DMS114 treated with DMSO at 0.1 percent for 48 hours (cell line): ENCODE measurements around the gene TOX2.

Source experiments
- DNase-seq: peaks from one replicate; lab custom pipeline; 2025; ENCODE audit not compliant: unreplicated experiment; lab: John Stamatoyannopoulos, UW

TOX2 gene

DNA sequence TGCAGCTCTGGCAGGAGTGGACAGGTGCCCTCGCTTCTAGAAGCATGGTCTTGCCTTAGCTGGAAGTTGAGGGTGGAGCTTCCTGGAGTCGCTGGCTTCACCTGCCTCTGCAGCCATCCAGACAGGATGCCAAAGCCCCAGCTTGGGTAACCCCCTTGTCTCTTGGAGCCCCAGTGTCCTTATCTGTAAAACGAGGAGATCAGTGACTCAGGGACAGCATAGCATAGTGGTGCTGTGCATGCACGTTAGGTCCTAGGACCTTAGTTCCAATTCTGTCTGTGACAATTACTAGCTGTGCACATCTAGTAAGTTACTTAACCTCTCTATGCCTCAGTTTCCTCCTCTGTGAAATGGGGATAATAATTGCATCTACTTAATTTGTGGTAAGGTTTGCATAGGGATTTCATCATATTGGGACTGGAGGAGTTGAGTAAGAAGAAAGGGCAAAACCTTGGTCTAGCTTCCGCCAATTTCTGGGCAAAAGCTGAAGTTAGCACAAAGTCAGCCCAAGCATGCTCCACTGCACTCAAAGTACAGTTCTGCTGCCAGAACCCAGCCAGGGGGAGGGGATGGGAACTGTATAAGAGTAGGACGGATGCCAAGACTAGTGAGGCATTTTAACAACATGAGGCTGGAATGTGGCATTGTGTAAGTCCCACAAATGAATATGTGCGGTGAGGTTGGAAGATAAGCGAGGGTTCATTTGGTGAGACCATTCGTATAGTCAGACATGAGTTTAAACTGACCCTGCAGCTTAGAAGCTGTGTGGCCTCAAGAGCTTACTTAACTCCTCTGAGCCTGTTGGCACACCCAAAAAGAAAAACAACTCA is 24.5 kb downstream of the TOX2 start:
- no peak for DNase-seq

DNA sequence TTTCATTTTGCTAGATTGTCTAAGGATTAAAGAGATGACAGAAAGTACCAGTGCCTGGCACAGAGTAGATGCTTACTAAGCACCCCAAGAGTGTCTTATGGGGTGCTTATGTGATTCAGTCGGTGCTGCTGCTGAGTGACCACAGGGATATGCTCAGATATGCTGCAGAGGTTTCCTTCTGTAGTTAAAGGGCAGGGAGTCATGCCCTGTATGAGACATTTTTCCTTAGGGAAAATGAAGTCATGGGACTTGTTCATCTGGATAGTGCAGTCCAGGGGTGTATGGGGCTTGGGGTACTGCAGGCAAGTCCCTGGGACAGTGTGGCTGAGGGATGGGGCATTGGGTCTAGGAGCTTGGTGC is 25.1 kb downstream of the TOX2 start:
- DNase-seq, result no peak

DNA sequence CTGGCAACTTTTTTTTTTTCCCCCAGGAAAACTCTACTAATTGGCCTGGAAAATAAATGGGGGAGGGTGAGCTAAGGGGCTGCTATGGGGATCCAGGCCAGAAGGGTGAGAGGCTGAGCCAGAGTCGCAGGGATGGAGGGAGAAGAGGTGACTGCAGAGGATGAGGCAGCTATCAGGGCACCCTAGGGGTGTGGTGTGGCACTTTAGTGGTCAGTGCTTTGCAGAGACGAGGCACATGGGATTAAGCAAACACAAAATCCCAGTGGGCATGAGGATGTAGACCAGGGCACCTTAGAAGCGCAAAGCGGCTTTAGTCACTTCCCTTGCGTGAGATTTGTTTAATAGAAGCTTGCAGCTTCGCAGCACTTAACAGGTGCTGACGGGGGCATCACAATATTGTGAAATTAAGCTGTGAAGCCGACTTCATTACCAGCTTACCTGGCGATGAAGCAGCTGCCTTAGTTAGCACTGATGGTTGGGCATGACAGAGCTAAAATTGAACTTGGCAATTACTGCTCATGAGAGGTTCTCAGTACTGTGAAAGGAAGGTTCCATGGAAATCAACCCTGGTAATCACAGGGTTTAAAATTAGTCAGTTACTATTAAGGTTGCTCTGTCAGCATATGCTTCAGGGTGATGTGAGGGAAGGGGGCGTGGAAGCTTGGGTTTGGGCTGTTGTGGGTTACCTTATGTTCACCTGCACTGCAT is 26.0 kb downstream of the TOX2 start:
- DNase-seq, result no peak

DNA sequence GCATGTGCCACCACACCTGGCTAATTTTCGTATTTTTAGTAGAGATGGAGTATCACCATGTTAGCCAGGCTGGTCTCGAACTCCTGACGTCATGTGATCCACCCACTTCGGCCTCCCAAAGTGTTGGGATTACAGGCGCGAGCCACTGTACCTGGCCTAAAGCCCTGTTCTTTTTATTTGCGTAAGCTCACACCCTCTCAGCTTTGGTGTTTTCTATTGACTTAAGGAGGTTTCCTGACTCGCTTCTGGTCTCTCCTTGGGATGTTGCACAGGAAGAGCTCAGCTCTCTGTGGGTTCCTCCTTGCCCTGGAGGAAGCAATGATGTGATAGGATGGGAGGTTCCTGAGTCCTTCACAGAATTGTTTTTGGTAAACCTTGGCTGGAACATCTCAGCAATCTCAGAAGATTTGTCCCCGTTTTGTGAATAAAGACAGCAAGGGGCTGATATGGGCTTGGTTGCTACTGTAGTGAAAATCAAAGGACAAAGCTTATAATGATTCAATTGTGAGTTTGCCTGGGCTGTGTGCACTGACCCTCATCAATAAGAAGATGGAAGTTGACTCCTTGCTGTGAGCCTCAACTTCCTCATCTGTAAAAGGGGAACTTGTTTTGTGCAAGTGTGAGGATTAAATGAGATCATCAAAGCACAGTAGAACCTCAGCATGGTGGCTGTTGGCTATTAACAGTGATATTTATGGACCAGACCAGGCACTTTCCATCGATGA is 27.0 kb downstream of the TOX2 start:
- no peak for DNase-seq

DNA sequence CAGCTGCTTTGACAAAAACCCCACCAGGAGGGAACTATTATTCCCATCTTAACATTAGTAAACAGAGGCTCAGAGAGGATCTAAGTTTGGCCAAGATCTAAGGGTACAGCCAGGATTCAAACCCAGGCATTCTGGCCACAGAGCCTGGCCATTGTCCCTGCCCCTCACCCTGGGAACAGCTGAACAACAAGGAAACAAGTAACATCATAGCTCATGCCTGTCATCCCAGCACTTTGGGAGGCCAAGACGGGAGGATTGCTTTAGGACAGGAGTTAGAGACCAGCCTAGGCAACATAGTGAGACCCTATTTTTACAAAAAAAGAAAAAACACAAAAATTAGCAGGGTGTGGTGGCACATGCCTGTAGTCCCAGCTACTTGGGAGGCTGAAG is 27.5 kb downstream of the TOX2 start:
- no peak for DNase-seq

DNA sequence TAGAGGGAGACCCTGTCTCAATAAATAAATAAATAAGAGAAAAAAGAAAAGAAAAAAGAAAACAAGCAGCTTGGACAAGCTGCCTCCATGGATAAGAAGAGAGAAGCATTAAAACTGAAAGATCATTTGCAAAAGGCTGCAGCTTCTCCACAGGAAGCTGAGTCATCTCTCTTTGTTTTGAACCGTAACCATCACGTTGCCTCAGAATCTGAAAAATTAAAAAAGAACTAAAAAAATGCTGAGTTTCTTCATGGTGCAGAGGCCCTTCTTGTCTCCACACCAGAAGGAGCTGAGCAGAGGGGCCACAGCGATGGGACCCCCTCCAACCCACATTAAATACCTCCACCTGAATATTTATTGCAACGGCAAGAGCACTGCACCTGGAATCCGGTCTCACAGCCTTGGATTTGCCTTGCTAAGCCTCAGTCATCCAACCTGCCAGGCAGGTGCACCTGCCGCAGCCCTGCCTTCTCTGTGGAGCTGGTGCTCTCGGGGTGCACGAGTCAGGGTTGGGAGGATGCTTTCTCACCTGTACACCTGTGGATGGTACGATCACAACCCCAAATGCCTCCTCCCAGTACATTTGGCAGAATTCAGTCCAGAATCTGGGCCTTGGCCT is 28.1 kb downstream of the TOX2 start:
- DNase-seq, result no peak

DNA sequence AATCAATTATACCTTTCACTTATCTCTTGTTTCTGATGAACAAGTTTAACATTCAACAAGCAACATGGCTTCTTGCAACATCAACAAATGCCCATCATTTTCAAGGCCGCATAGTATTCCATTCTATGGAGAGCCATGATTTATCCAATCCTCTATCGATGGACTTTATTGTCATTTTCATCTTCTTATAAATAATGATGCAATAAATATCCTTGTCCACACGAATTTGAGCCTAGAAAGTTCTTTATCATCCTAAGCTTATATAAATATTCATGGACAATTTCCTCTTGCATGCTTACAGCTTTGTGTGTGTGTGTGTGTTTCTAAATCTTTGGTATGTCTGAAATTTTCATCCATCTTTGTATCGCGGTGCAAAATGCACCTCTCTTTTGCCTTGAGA is 29.1 kb downstream of the TOX2 start:
- DNase-seq, result no peak

DNA sequence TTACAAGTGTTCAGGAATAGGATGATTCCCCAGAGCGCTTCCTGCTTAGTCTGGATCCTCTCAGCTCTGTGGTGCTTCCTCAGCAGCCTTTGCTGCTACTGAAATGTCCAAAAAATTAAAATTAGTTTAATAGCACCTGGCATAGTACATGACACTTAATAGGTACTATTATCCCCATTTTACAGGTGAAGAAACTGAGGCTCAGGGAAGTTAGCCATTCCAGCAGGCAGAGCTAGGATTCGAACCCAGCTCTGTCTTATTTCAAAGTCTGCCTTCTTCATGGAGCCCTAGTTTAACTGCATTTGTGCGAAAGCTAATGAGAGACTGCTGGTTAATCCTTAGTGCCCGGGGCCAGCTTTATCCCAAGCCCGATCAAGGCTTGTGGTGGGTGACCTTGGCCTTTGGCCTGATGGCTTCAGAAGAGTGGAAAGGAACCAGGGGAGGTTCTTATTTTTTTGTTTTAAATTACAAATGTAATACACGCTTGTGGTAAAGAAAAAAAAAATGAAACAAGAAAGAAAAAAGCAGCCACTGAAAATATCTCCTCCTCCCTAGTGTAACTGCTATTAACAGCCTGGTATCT is 30.1 kb downstream of the TOX2 start:
- DNase-seq, result no peak

DNA sequence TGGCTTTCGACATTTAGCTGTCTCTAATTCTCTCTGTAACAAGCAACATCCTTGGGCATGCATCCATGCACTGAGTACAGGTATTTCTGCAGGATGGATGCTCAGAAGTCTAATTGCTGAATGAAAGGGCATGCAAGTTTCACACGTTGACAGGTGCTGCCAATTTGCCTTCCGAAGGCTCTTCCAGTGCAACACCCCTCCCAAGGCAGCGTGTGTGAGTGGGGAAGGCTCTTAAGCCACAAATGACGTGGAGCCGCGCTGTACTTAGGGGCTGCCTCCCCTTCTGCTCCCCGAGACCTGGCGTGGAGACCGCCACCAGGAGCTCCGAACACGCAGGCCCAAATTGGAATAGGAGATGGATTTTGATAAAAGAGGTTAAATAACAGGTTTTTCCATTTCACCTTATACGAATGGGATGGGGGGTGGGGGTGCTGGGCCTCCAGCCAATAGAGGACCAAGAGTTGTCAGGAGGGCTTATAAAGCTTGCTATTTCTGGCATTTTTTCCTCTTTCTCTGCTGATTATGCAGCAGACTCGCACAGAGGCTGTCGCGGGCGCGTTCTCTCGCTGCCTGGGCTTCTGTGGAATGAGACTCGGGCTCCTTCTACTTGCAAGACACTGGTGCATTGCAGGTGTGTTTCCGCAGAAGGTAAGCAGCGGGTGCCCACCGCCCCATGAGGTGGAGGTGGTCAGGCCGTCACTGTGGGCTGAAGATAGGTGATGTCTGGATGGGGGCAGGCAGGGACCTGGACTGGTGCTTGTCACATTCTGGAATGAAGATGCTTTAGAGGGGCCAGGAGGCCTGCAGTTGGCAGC is 30.9 kb downstream of the TOX2 start:
- DNase-seq, result no peak

DNA sequence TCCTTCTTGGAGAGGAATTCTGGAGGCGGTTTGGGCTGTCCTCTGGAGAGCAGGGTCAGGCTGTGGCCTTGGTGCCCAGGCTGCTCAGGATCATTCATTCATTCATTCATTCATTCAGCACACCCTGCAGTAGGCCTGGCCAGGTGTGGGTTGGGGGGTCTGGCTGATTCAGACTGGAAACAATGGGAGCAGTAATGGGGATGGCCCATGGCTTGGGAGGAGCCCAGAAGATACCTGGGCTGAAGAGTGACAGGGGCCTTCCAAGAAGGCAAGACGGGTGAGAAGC is 31.5 kb downstream of the TOX2 start:
- no peak for DNase-seq

DNA sequence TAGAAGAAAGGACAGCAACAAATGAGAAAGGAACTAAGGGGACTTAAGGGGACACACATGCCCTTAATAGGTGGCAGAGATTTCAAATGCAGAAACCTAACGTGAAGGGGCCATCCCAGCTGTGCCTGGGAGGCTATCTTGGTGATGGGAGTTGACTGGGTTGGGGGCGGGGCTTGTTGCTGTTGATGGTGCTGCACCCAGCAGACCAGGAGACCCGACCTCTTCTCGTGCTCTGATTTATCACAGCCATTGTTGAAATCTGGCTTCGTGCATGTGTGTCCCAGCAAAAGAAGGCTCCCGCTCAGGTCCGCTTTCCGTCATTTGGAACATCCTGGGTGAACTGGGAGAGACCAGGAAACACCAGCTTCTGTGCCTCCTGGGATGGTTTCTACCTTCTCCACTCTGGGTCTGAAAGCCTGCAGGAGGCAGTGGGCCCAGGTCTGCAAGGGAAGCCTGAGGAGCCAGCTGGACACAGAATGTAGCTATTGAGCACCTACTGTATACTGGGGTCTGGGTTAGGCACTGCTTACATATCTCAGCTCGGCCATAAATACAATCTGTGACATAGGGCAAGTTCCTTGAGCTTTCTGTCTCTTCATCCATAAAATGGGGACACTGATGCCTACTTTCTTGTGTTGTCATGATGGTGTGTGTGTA is 32.1 kb downstream of the TOX2 start:
- DNase-seq, result no peak

DNA sequence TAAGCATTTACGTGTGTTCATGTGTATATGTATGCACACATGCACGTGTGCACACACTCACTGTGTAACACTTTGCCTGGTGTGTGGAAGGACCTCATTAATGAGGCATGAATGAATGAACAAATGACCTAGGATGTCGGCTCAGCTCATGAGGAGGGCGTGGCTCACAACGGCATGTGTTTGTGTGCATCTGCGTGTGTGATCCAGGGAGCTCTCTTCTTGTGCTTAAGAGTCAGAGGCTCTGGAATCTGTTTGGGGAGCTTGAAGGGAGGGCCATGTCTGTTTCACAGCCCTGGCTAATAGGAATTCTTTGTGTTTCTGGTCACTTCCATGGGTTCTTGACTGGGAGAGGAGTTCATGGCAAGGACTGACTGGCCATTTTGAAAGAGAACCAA is 32.7 kb downstream of the TOX2 start:
- no peak for DNase-seq

DNA sequence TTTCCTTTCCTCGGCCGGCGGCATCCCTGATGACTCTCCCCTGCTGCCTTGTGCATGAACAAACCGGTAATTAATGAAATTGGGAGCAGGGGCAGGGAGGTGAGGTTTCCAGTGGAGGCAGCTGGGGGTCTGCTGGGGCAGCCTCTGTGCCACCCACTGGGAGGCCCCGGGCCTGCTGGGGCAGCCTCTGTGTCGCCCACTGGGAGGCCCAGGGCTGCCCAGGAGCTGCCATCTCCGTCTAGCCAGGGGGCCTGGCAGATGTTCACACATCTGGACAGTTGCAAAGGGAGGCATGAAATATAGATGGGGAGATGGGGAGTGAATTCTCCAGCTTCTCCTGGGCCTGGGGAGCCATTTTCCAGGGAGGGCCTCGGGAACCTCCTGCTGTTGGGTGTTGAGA is 33.8 kb downstream of the TOX2 start:
- DNase-seq, result no peak

DNA sequence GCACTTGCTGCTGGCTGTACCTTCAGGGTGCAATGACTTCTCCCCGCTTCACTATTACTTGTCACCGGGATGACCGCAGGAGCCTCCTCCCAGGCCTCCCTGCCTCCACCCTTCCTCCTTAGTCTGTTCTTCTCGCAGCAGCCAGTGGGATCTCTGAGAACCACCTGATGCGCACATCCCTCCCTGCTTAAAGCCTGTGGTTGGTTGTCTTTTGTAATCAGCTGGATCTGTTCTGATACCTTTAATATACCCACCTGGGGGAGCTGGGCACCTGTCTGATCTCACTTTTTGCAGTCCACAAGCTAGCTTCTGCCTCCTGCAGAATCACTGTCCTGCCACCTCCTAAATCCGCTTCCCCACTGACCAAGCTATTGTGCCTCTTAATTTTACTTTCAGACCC is 34.6 kb downstream of the TOX2 start:
- DNase-seq, result no peak

DNA sequence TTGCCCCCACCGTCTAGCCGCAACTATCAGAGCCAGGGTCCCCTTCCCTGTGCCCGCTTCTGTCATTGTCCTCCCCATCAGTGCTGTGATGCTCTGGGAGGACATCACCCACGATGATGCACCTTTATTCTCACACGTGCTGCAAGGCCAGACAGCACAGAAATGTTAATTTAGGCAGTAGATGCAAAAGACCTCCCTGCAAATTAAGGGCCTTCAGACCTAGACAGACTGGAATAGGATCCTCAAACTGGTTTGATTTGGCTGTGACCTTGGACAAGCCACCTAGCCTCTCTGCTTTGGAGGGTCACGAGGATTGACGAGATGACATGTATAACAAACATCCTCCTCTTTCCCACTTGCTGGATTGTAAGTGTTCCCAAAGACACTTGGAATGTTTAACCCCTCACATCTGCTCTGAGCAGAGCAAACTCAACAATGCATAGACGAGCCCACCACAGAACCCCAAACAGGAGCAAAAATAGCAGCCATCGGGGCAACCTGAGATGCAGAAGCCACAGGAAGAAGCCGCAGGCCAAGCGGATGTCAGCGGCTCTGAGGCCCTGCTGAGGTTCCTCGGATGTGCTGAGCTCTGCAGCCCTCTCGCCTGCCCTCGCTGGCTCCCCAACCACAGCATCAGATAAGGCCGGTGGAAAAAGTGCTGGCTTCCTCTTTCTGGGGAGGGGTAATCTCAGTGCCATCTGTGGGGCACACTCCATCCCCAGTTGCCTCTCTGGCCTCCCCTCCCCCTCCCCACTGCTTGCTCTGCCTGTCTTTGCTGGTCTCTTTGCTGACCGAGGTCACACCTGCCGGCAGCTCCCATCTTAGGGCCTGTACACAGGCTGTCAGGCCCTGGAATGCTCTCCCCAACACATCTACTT is 35.3 kb downstream of the TOX2 start:
- no peak for DNase-seq

DNA sequence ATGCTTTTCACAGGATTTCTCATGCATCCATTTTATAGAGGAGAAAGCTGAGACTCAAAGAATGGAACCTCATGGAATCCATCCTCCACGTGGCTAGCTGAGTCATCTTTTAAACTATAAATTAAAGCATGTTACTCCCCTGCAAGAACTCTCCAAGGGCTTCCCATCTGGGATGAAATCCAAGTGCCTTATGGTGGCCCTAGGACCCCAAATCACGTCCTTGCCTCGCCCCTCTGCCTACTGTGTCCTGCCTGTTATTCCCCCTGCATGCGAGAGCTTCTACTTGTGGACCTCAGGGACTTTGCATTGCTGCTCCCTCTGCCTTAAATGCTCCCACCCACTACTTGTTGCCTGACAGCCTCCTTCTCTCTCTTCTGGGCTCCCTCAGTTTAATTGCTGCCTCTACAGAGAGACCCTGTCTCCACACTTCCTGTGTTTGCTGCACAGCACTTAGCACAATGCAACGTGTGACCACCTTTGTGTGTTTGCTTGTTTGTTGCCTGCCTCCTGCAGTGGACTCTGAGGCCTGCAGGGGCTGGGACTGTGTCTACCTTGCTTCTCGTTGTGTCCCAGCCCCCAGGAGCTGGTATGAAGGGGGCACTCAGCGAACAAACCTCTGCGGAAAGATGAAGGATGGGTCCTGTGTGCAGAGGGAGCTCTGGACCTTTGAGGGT is 39.4 kb downstream of the TOX2 start:
- DNase-seq, result no peak

DNA sequence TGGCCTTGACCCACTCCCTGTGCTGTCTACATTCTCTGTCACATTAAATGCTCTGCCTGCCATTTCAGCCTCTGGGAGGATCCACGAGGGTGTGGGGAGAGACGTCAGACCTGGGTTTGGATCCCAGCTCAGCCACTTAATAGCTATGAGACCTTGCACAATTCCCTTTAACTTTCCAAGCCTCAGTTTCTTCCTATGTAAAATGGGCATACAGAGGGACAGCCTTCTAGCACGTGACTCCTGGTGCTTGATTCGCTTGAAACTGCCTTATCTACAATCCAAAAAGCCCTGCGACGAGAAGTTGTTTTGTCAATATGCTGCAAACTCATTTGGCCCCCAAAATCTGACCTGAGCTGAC is 40.0 kb downstream of the TOX2 start:
- no peak for DNase-seq

DNA sequence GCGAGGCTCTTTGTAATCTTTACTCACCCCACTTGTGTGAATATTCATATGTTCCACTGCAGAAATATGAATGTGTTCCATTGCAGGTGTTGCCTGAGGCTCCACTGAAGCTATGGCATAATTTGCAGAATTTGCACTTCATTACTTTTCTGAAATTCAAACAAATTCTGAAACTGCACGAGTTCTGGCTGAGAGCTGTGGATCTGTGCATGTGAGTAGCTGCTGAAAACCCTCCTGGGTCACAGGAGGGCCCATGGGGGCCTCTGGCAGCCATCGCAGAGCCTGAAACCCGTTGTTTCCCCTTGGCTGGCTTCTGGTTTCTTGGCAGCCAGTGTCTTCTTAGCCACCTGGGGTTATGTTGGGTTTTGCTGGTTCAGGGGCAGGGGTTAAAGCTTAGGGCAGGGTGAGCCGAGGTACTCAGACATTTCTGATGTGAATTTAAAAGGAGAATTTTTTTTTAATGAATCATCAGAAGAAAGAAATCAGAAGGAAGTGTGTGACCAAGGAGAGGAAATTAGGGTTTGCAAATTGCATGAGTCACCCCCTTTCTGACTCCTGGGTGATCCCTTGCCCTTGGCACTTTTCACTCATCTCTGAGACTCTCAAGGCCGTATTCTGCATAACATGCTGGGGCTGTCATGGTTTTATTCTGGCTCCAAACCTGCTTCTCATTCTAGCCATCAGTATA is 40.6 kb downstream of the TOX2 start:
- no peak for DNase-seq
